NOMO-1 (cell line): ENCODE results near the gene C18orf63.

Source experiments
- DNase-seq, 2 experiments: peaks; one replicate each; lab custom pipeline; 2025; ENCODE audit not compliant: unreplicated experiment in 2 of 2; lab: John Stamatoyannopoulos, UW

C18orf63 gene

DNA sequence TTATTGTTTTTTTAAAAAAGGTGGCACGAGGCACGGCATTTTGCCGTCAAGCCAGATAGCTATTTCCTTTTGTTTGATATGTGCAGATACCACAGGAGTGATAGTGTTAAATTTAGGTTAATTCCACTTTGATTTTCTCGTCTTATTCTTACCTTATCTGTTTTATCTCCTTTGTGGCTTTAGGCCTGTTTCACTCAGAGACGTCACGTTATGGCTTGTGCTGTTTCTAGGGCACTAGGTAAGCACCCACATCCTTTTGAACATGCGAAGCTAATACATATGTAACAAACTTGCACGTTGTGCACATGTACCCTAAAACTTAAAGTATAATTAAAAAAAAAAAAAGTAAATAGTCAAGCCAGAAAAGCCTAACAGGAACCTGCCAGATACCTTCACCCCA lies 57.8 kb downstream of the C18orf63 start:
- no peak for DNase-seq

- DNase-seq = no peak
Measured at GRCh38 chr18:74375999-74376398, 60.4 kb downstream of the C18orf63 start.

GRCh38 chr18:74376523-74376922 lies 60.9 kb downstream of the C18orf63 start:
- DNase-seq = no peak

GRCh38 chr18:74377776-74378175 lies 62.1 kb downstream of the C18orf63 start:
- peak in 1 of 2 experiments; percentile 73 for DNase-seq

GRCh38 chr18:74378179-74378682 lies 62.6 kb downstream of the C18orf63 start:
- DNase-seq = peak; percentile 37 to 80

GRCh38 chr18:74380916-74381315 lies 65.3 kb downstream of the C18orf63 start:
- no peak for DNase-seq

DNA sequence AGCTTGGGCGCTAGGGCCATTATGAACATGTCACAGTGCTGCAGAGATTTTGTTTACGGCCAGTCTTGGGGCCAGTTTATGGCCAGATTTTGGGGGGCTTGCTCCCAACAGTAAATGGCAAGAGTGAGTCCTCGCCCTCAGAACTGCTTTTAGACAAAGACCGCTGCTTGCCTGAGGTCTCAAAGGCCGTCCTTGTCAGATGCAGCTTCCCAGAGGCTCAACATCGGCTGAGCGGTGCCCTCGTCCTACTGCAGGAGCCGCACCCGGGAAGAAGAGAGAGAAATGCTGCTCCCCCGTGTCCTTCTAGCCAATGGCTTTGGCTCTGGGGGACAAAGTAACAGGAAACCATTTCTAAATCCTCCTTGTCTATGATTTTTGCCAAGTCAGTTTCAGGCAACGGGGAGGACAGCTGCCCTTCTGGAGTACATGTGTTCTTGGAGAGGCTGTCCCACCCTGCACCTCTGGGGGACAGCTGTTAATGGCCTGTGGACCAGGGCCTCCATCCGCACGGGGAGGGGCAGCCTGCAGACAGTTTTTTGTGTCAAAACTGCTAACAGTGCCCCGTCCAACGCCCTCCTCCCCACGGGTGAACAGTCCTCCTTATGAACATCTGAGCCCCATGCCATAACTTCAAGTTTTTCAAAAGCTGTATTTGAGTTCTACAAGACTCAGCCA lies 66.1 kb downstream of the C18orf63 start:
- DNase-seq = no peak

- no peak for DNase-seq
Measured at GRCh38 chr18:74382481-74383017, 66.9 kb downstream of the C18orf63 start.

- DNase-seq = no peak
Measured at GRCh38 chr18:74387383-74387782, 71.7 kb downstream of the C18orf63 start.

GRCh38 chr18:74388227-74388626 lies 72.6 kb downstream of the C18orf63 start:
- no peak for DNase-seq

DNA sequence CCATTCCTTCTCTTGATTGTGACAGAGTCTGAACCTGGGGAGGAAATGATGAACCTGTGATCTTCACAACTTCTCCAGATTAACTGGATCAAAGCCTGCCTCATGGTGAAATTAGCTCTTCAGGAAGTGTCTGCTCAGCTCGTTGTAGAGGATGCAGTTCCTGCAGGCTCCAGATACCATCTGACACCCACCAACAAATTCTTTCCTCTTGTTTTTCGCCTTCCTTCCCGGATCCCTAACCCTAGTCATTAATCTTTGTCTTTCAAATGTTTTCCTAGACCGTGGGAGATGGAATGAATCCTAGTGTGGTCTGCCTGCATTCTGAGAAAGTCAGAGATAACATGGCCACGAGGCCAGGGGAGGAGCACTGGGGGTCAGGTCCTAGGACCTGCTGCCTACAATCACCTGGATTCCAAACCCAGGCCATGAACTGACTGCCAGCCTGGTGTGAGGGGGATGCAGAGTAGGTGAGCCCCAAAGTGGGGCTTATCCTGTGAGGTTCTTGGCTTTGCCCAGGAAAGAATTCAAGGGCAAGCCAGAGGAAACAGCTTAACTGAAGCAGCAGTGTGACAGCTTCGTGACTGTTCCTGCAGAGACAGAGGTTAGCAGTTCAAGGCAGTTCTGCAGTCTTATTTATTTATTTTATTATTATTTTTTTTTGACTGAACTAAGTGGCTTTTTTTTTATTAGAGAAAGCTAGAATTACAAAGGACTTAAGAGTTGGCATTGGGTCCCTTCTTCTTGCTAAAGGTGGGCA lies 73.7 kb downstream of the C18orf63 start:
- no peak for DNase-seq

DNA sequence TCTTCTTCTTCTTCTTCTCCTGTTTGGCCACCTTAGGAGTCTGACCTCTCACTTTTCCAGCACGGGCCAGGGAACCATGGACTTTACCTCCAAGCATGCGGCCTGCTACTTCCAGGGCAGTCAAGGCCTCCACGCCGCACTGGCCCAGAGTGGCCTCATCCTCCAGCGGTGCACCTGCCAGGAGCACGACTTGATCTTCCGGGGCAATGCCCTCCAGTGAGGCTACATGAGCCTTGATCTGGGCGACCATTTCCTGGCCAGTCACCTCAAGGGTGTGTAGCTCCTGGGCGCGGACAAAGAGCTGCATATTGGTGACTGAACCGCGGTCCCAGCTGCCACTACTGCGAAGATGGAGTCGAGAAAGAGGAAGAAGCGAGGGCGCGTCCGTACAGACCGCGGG lies 74.4 kb downstream of the C18orf63 start:
- DNase-seq = peak; percentile 45 to 69

DNA sequence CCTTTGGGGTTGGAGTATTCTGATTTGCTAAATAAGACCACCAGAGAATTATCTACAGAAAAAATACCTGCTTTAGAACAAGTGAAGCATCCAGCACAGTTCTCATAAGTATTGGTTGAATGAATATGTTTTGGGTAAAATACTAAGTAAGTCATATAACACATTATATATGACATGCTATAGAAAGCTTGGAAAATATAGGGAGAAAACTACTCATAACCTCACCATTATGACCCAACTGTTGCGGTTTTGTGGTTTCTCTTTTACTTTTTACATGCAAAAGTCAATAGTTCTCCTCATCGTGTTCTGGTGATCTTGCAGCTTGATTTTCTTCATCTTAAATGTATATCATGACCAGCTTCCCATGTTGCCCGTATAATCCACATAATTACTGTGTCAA lies 75.3 kb downstream of the C18orf63 start:
- DNase-seq = peak; percentile 24 to 80

GRCh38 chr18:74392323-74392722 lies 76.7 kb downstream of the C18orf63 start:
- DNase-seq = no peak

DNA sequence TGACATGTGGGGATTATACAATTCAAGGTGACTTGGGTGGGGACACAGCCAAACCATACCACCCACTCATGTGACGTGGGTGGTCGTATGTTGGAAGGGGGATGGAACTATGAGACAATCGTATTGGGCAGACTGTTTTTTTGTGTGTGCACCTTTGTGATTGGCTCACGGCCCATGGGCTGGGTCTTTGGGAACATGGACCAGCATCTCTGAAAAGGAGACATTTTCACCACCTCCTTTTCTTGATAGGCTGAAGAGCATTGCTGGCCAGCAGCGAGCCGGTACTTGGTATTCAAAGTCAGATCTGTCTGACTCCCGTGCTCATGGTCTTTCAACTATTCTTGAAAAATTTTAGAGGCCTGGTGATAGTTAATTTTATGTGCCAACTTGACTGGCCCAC lies 79.4 kb downstream of the C18orf63 start:
- DNase-seq = no peak

GRCh38 chr18:74395648-74396154 lies 80.1 kb downstream of the C18orf63 start:
- DNase-seq = no peak

DNA sequence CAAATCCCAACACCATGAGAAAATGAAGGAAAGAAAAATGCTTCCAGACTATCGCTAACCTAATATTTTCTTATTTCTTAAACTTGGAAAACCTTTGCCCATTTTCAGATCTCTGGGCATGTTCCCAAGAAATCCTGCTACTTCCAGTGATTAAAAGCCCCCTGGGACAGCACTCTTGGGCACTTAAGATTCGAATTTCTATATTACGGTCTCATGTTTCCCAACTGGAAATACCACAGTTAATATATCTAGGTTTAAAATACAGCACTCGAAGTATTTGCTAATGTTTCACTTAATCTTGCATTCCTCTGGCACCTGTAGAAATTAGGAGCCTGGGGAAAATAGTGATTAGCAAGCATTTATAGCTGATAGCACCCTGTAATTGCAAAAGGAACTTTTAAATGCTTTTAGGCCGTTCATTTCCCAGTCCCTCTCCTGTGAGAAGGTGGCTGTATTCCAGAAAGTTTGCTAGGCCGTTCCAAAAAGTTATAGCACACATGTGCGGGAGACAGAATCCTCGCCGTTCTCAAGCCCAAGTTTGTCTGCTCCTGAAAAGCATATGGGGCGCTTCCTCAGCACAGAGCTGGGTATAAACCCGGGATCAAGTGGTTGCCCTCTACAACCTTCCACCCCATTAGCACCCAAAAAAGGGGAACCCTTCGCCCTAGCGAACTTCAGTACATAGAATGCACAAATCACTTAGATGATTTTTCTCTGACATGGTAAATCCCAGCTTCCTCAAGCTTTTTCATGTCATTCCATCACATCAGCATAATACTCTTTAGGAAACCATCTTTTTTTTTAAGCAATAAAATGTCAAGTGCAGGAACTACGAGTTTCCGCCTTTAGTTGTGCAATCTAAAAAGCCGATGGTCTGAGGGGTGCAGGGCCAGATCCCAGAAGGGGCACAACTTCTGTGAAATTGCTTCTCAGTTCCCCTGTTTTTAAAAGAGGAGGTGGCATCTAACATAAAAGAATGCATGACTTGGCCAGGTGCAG lies 80.8 kb downstream of the C18orf63 start:
- peak; percentile 53 to 70 for DNase-seq

DNA sequence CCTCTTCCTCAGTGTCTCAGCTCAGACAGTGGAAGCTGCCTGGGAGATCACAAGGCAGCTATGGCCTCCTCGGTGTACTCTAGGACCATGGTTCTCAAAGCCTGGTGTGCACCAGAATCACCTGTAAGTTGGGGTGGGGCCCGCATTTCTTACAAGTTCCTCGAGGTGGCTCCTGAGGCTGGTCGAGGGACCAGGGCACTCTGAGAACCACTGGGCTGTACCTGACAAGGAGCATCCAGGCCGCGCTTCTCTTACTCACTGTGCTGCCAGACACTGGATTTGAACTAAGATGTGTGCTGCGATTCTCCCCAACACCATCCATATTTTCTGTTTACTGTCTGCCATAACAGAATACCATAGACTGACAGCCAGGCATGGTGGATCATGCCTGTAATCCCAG lies 81.9 kb downstream of the C18orf63 start:
- no peak for DNase-seq

DNA sequence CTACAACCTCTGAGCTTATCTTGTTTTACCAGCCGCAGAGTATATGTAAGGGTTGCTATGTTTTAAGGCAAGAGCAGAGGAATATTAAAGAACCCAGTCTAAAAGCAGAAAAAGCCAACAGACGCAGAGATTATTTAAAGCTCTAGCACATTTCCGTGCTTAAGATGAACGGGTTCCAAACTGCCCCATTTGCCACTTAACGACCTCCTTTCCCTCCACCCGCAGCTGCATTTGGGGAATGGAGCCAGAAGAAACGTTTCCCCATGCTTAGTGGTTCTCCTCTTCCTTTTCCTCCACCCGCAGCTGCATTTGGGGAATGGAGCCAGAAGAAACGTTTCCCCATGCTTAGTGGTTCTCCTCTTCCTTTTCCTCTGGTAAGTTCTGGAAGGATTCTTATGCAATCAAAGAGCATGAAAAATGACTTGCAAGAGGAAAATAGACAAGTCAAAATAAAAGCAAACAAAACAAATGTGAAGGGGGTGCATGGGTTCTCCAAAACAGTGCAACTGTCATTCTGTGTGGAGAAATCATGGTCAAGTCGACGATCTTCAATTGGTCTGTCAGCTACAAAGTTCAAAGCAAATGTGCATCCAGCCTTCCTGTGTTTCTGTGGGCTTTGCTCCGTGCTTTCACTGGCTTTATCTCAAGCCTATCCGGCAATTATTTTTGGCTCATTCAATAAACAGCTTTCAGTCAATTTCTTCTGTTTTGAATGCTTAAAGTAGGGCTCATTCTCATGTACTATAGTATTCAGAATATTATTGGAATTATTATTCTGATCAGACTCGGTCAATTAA lies 83.7 kb downstream of the C18orf63 start:
- peak; percentile 37 to 44 for DNase-seq

- no peak for DNase-seq
Measured at GRCh38 chr18:74400813-74401212, 85.2 kb downstream of the C18orf63 start.
